CD14-positive monocyte (primary cell): ENCODE results near the gene NACA2. TPM values are rescaled to one million over a fixed set of nuclear protein-coding genes. Genes with fewer than 3 reads are reported as not detected.

Source experiments
- DNase-seq, 3 donors: peaks; one replicate each; pipeline ENCODE4 v3.0.0-alpha.2; 2011 to 2022
- H2AFZ ChIP-seq: 2 replicates; pipeline ENCODE4 v1.6.0; 2012; ENCODE audit warnings: mild to moderate bottlenecking, low read depth, low read length, inconsistent platforms; ENCODE audit not compliant: insufficient read depth, poor library complexity, severe bottlenecking
- H3K27ac ChIP-seq, 2 donors: 1 replicate in 1 of 2; 2 replicates in 1 of 2; pipeline ENCODE4 v1.5.1; 2012 to 2013; ENCODE audit warnings: low read length in 2 of 2, control low read depth in 1 of 2, inconsistent platforms in 1 of 2, low read depth in 1 of 2, mild to moderate bottlenecking in 1 of 2
- H3K27me3 ChIP-seq, 2 donors: one replicate each; pipeline versions ENCODE4 v1.6.0 to v1.6.1; 2011 to 2013; ENCODE audit warnings: low read length in 2 of 2; ENCODE audit not compliant: control insufficient read depth in 2 of 2, insufficient read depth in 2 of 2
- H3K36me3 ChIP-seq, 2 donors: replicated peaks in 1 of 2; 1 replicate in 1 of 2; 2 replicates in 1 of 2; pipeline versions ENCODE4 v1.5.1 to v1.6.1; 2012 to 2013; ENCODE audit warnings: low read length in 2 of 2, control low read depth in 1 of 2, inconsistent platforms in 1 of 2, mild to moderate bottlenecking in 1 of 2; ENCODE audit not compliant: insufficient read depth in 2 of 2, control insufficient read depth in 1 of 2
- H3K4me1 ChIP-seq, 2 donors: 1 replicate in 1 of 2; 2 replicates in 1 of 2; pipeline versions ENCODE4 v1.5.1 to v1.6.1; 2012 to 2013; ENCODE audit warnings: low read length in 2 of 2, control low read depth in 1 of 2, inconsistent platforms in 1 of 2, mild to moderate bottlenecking in 1 of 2, moderate library complexity in 1 of 2; ENCODE audit not compliant: insufficient read depth in 2 of 2, control insufficient read depth in 1 of 2
- H3K4me2 ChIP-seq: replicated peaks from 2 replicates; pipeline ENCODE3; 2012; ENCODE audit warnings: low read length, moderate library complexity, mild to moderate bottlenecking; ENCODE audit not compliant: poor library complexity, severe bottlenecking; ENCODE audit errors: extremely low read depth
- H3K4me3 ChIP-seq, 3 experiments: fragments of 200-600 bp in 1 of 3; sonication (generic) in 1 of 3; replicated peaks in 1 of 3; 1 replicate in 2 of 3; 2 replicates in 1 of 3; pipeline ENCODE4 v1.5.1; 2011 to 2013; ENCODE audit warnings: low read length in 3 of 3, mild to moderate bottlenecking in 3 of 3, control low read depth in 2 of 3, low read depth in 2 of 3, inconsistent platforms in 1 of 3, moderate library complexity in 1 of 3
- H3K79me2 ChIP-seq: 2 replicates; pipeline ENCODE4 v1.6.0; 2012; ENCODE audit warnings: mild to moderate bottlenecking, control low read depth, inconsistent platforms, low read length, moderate library complexity; ENCODE audit not compliant: insufficient read depth
- H3K9ac ChIP-seq: 2 replicates; pipeline ENCODE4 v1.6.0; 2017; ENCODE audit warnings: low read length, mild to moderate bottlenecking; ENCODE audit not compliant: insufficient read depth, poor library complexity, severe bottlenecking
- H3K9me3 ChIP-seq, 2 donors: replicated peaks in 1 of 2; 1 replicate in 1 of 2; 2 replicates in 1 of 2; pipeline versions ENCODE4 v1.5.1 to v1.6.1; 2012 to 2013; ENCODE audit warnings: low read length in 2 of 2, control low read depth in 1 of 2; ENCODE audit not compliant: control insufficient read depth in 1 of 2, insufficient read depth in 1 of 2
- H4K20me1 ChIP-seq: 2 replicates; pipeline ENCODE4 v1.6.0; 2012; ENCODE audit warnings: mild to moderate bottlenecking, low read length, control low read depth, moderate library complexity; ENCODE audit not compliant: insufficient read depth
- H3K27ac Mint-ChIP-seq, 7 donors: one replicate each; pipeline ENCODE4 v1.8.0; 2020; ENCODE audit warnings: mild to moderate bottlenecking in 7 of 7, mixed read lengths in 7 of 7, moderate library complexity in 6 of 7, inconsistent platforms in 2 of 7
- H3K27me3 Mint-ChIP-seq, 3 donors: one replicate each; pipeline ENCODE4 v1.8.0; 2021 to 2022; ENCODE audit warnings: low read depth in 3 of 3, mild to moderate bottlenecking in 3 of 3, mixed read lengths in 3 of 3, moderate library complexity in 3 of 3, inconsistent platforms in 1 of 3
- H3K36me3 Mint-ChIP-seq, 2 donors: one replicate each; pipeline ENCODE4 v1.8.0; 2020; ENCODE audit warnings: mixed read lengths in 2 of 2, inconsistent platforms in 1 of 2, mild to moderate bottlenecking in 1 of 2
- H3K4me1 Mint-ChIP-seq: one replicate; pipeline ENCODE4 v1.8.0; 2020; ENCODE audit warnings: mild to moderate bottlenecking, mixed read lengths
- H3K4me3 Mint-ChIP-seq, 2 donors: one replicate each; pipeline ENCODE4 v1.8.0; 2020; ENCODE audit warnings: mild to moderate bottlenecking in 2 of 2, mixed read lengths in 2 of 2, moderate library complexity in 1 of 2
- H3K9me3 Mint-ChIP-seq, 7 donors: one replicate each; pipeline ENCODE4 v1.8.0; 2020 to 2022; ENCODE audit warnings: mixed read lengths in 7 of 7, mild to moderate bottlenecking in 6 of 7, moderate library complexity in 6 of 7, inconsistent platforms in 2 of 7
- WGBS: methylation state at CpG from one replicate; pipeline ENCODE4 v1.1.5; 2013; ENCODE audit warnings: missing lambda C conversion rate; ENCODE audit not compliant: insufficient coverage; 5-methylcytosine and 5-hydroxymethylcytosine counted together
- intact Hi-C, 2 donors: fragments of 100-400 bp; cut with micrococcal nuclease; formaldehyde crosslinking; loops; one replicate each; pipeline versions ENCODE4 v1.15.0 to v1.15.1; 2023
- polyA plus RNA-seq, 3 donors: library from polyadenylated mRNA; depleted of rRNA in 1 of 3; unstranded in 2 of 3; stranded (reverse) in 1 of 3; fragments of 300-500 nt in 2 of 3; fragments of >200 nt in 1 of 3; fragmentation: Illumina TruSeq in 2 of 3; gene quantifications; 1 replicate in 2 of 3; 2 replicates in 1 of 3; pipeline ENCODE4 v1.2.3, GENCODE V29; 2012 to 2021
- TF ChIP-seq, protein P1 (sequence below): fragments of 200-600 bp; IDR thresholded peaks from one replicate; pipeline ENCODE4 v1.8.0; 2022; ENCODE audit warnings: antibody characterized with exemption, mild to moderate bottlenecking

The NACA2 gene
- polyA plus RNA-seq, 3 donors, result not detected

DNA sequence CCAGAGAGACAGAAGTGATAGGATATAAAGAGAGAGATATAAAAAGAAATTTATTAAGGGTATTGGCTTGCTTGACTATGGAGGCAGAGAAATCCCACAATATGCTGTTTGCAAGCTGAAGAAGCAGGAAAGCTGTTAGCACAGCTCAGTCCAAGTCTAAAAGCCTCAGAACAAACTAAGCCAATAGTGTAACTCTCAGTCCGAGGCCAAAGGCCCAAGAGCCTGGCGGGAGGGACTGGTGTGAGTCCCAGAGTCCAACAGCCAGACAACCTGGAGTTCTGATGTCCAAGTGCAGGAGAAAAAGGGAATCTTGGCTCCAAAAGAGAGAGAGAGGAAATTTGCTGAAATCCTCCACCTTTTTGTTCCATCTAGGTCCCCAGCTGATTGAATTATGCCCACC is 30.3 kb upstream of the NACA2 start:
- H3K9ac ChIP-seq, result no peak overlapping the region
- no peak for DNase-seq
- H3K36me3 ChIP-seq, result no peaks in the 10 kb centered on the region
- WGBS, result 100% methylated on average over 1 of the region's 2 CpGs
- peaks cover 8 to 22% (median 17%) of the 10 kb centered on the region in 7 donors for H3K9me3 Mint-ChIP-seq
- H3K36me3 Mint-ChIP-seq, result no peaks in the 10 kb centered on the region
- no peak overlapping the region for H3K27ac ChIP-seq
- no peak overlapping the region for H3K4me2 ChIP-seq
- intact Hi-C loops, result no loop called here
- H3K4me1 Mint-ChIP-seq, result peaks cover under 1% of the 10 kb centered on the region
- H3K27me3 Mint-ChIP-seq, result peaks cover 2 to 5% (median 3%) of the 10 kb centered on the region in 3 donors
- TF ChIP-seq, protein P1, sequence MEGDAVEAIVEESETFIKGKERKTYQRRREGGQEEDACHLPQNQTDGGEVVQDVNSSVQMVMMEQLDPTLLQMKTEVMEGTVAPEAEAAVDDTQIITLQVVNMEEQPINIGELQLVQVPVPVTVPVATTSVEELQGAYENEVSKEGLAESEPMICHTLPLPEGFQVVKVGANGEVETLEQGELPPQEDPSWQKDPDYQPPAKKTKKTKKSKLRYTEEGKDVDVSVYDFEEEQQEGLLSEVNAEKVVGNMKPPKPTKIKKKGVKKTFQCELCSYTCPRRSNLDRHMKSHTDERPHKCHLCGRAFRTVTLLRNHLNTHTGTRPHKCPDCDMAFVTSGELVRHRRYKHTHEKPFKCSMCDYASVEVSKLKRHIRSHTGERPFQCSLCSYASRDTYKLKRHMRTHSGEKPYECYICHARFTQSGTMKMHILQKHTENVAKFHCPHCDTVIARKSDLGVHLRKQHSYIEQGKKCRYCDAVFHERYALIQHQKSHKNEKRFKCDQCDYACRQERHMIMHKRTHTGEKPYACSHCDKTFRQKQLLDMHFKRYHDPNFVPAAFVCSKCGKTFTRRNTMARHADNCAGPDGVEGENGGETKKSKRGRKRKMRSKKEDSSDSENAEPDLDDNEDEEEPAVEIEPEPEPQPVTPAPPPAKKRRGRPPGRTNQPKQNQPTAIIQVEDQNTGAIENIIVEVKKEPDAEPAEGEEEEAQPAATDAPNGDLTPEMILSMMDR, result no peak
- H3K27me3 ChIP-seq, result no peaks in the 10 kb centered on the region
- peaks cover 9 to 14% of the 10 kb centered on the region in 2 donors for H3K9me3 ChIP-seq
- no peaks in the 10 kb centered on the region for H4K20me1 ChIP-seq
- H3K4me3 ChIP-seq, result no peak overlapping the region
- no peak overlapping the region for H2AFZ ChIP-seq
- H3K4me1 ChIP-seq, result no peaks in the 10 kb centered on the region
- H3K79me2 ChIP-seq, result no peaks in the 10 kb centered on the region
- H3K27ac Mint-ChIP-seq, result no peak overlapping the region
- H3K4me3 Mint-ChIP-seq, result no peak overlapping the region

DNA sequence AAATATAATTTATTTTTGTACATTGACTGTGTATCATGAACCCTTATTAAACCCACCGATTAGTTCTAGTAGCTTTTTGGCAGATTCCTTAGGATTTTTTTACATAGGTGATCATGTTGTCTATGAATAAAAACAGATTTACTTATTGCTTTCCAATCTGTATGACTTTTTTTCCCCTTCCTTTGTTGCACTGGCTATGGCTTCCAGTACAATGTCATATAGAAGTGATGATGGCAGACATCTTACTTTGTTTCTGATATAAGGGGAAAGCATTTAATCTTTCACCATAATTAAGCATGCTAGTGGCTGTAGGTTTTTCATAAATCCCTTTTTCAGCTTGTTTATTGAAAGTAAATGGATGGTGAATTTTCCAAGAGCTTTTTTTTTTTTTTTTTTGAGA is 28.9 kb upstream of the NACA2 start:
- no peak overlapping the region for H2AFZ ChIP-seq
- H3K27me3 Mint-ChIP-seq, result peaks cover 2 to 6% (median 3%) of the 10 kb centered on the region in 3 donors
- no peaks in the 10 kb centered on the region for H4K20me1 ChIP-seq
- peaks cover 8 to 22% (median 20%) of the 10 kb centered on the region in 7 donors for H3K9me3 Mint-ChIP-seq
- H3K36me3 ChIP-seq, result no peaks in the 10 kb centered on the region
- H3K4me1 ChIP-seq, result no peaks in the 10 kb centered on the region
- intact Hi-C loops, result no loop called here
- no peak overlapping the region for H3K4me2 ChIP-seq
- no peak overlapping the region for H3K9ac ChIP-seq
- H3K27ac ChIP-seq, result no peak overlapping the region
- TF ChIP-seq, protein P1, result no peak
- no peak overlapping the region for H3K4me3 Mint-ChIP-seq
- H3K9me3 ChIP-seq, result peaks cover 9 to 14% of the 10 kb centered on the region in 2 donors
- H3K36me3 Mint-ChIP-seq, result no peaks in the 10 kb centered on the region
- H3K79me2 ChIP-seq, result no peaks in the 10 kb centered on the region
- no peak overlapping the region for H3K27ac Mint-ChIP-seq
- H3K27me3 ChIP-seq, result no peaks in the 10 kb centered on the region
- no CpG with 5 or more reads among the region's 1 CpG for WGBS
- peaks cover 4% of the 10 kb centered on the region for H3K4me1 Mint-ChIP-seq
- no peak for DNase-seq
- no peak overlapping the region for H3K4me3 ChIP-seq
